Effector memory CD8-positive, alpha-beta T cell (primary cell): Measurements from ENCODE around the gene MYORG.
A peak's percentile ranks its signal among the peaks of the same experiment; 100 is the strongest.

Experiments
- ATAC-seq: fragments of 150-1000 bp; cut with Tn5 transposase; replicated peaks from 2 replicates; pipeline ENCODE4 v1.10.0; 2021; ENCODE audit warnings: mild to moderate bottlenecking, moderate library complexity
- DNase-seq, 3 experiments: peaks; one replicate each; pipeline ENCODE4 v3.0.0; 2021
- H3K27ac Mint-ChIP-seq, 2 donors: one replicate each; pipeline ENCODE4 v1.8.0; 2022; ENCODE audit warnings: mild to moderate bottlenecking in 2 of 2, mixed read lengths in 2 of 2, moderate library complexity in 2 of 2
- H3K27me3 Mint-ChIP-seq, 2 donors: one replicate each; pipeline ENCODE4 v1.8.0; 2022; ENCODE audit warnings: mixed read lengths in 2 of 2
- H3K36me3 Mint-ChIP-seq: one replicate; pipeline ENCODE4 v1.8.0; 2022; ENCODE audit warnings: mild to moderate bottlenecking, moderate library complexity, mixed read lengths; ENCODE audit not compliant: insufficient read depth
- H3K4me1 Mint-ChIP-seq, 2 donors: one replicate each; pipeline ENCODE4 v1.8.0; 2022; ENCODE audit warnings: low read depth in 2 of 2, mixed read lengths in 2 of 2
- H3K4me3 Mint-ChIP-seq, 2 donors: one replicate each; pipeline ENCODE4 v1.8.0; 2022; ENCODE audit warnings: mild to moderate bottlenecking in 2 of 2, mixed read lengths in 2 of 2, moderate library complexity in 2 of 2
- H3K9me3 Mint-ChIP-seq, 2 donors: one replicate each; pipeline ENCODE4 v1.8.0; 2022; ENCODE audit warnings: mixed read lengths in 2 of 2

MYORG gene

GRCh38 chr9:34399729-34400128, 23.0 kb upstream of the MYORG start:
- no peak for ATAC-seq
- Mint-ChIP-seq H3K36me3 (no peaks in the 10 kb centered on the region), H3K27ac (no peak overlapping the region), H3K9me3 (no peaks in the 10 kb centered on the region), H3K4me3 (no peak overlapping the region), H3K4me1 (no peaks in the 10 kb centered on the region), H3K27me3 (no peaks in the 10 kb centered on the region)
- DNase-seq, result no peak

GRCh38 chr9:34398875-34399274, 22.2 kb upstream of the MYORG start:
- H3K36me3 Mint-ChIP-seq, result no peaks in the 10 kb centered on the region
- no peaks in the 10 kb centered on the region for H3K27me3 Mint-ChIP-seq
- H3K27ac Mint-ChIP-seq, result no peak overlapping the region
- no peaks in the 10 kb centered on the region for H3K9me3 Mint-ChIP-seq
- no peaks in the 10 kb centered on the region for H3K4me1 Mint-ChIP-seq
- no peak overlapping the region for H3K4me3 Mint-ChIP-seq
- ATAC-seq (no peak), DNase-seq (no peak)

GRCh38 chr9:34396276-34397214, 19.8 kb upstream of the MYORG start:
- H3K27me3 Mint-ChIP-seq, result peaks cover 0 to 2% of the 10 kb centered on the region in 2 donors
- H3K27ac Mint-ChIP-seq, result no peak overlapping the region

GRCh38 chr9:34392511-34392910, 15.8 kb upstream of the MYORG start:
- no peak overlapping the region for H3K4me3 Mint-ChIP-seq
- peaks cover 0 to 10% of the 10 kb centered on the region in 2 donors for H3K27me3 Mint-ChIP-seq
- no peaks in the 10 kb centered on the region for H3K9me3 Mint-ChIP-seq
- no peaks in the 10 kb centered on the region for H3K36me3 Mint-ChIP-seq
- no peaks in the 10 kb centered on the region for H3K4me1 Mint-ChIP-seq
- DNase-seq (no peak), ATAC-seq (no peak)
- no peak overlapping the region for H3K27ac Mint-ChIP-seq

More at GRCh38 chr9:34396276-34397214, 19.8 kb upstream of the MYORG start:
- ATAC-seq (no peak), DNase-seq (no peak)
- Mint-ChIP-seq H3K4me3 (no peak overlapping the region), H3K9me3 (no peaks in the 10 kb centered on the region), H3K36me3 (no peaks in the 10 kb centered on the region), H3K4me1 (no peaks in the 10 kb centered on the region)

- no peak for ATAC-seq
- H3K36me3 Mint-ChIP-seq, result no peaks in the 10 kb centered on the region
- peaks cover 0 to 10% of the 10 kb centered on the region in 2 donors for H3K27me3 Mint-ChIP-seq
- H3K27ac Mint-ChIP-seq, result no peak overlapping the region
- DNase-seq, result no peak
- H3K4me1 Mint-ChIP-seq, result no peaks in the 10 kb centered on the region
- H3K9me3 Mint-ChIP-seq, result no peaks in the 10 kb centered on the region
- no peak overlapping the region for H3K4me3 Mint-ChIP-seq
These were observed 10.5 kb upstream of the MYORG start for GRCh38 chr9:34387239-34387638.

GRCh38 chr9:34386656-34387055, 10.0 kb upstream of the MYORG start:
- Mint-ChIP-seq H3K27me3 (peaks cover 0 to 9% of the 10 kb centered on the region in 2 donors), H3K36me3 (no peaks in the 10 kb centered on the region), H3K9me3 (no peaks in the 10 kb centered on the region), H3K4me1 (no peaks in the 10 kb centered on the region), H3K4me3 (no peak overlapping the region), H3K27ac (no peak overlapping the region)
- no peak for ATAC-seq
- no peak for DNase-seq

GRCh38 chr9:34385561-34386230, 9.0 kb upstream of the MYORG start:
- H3K4me3 Mint-ChIP-seq, result no peak overlapping the region
- H3K27ac Mint-ChIP-seq, result no peak overlapping the region
- H3K9me3 Mint-ChIP-seq, result no peaks in the 10 kb centered on the region
- peaks cover 4% of the 10 kb centered on the region for H3K36me3 Mint-ChIP-seq
- ATAC-seq, result no peak
- no peak for DNase-seq
- no peaks in the 10 kb centered on the region for H3K27me3 Mint-ChIP-seq
- H3K4me1 Mint-ChIP-seq, result peaks cover 0 to 8% of the 10 kb centered on the region in 2 donors

GRCh38 chr9:34384368-34385165, 7.9 kb upstream of the MYORG start:
- no peak overlapping the region for H3K4me3 Mint-ChIP-seq
- H3K27ac Mint-ChIP-seq, result no peak overlapping the region
- peaks cover 4% of the 10 kb centered on the region for H3K36me3 Mint-ChIP-seq
- peaks cover 8 to 16% of the 10 kb centered on the region in 2 donors for H3K4me1 Mint-ChIP-seq
- no peaks in the 10 kb centered on the region for H3K27me3 Mint-ChIP-seq
- ATAC-seq (no peak), DNase-seq (no peak)
- H3K9me3 Mint-ChIP-seq, result no peaks in the 10 kb centered on the region

GRCh38 chr9:34383904-34384303, 7.2 kb upstream of the MYORG start:
- Mint-ChIP-seq H3K36me3 (peaks cover 4% of the 10 kb centered on the region), H3K27me3 (no peaks in the 10 kb centered on the region), H3K9me3 (no peaks in the 10 kb centered on the region), H3K27ac (no peak overlapping the region), H3K4me1 (peaks cover 14 to 21% of the 10 kb centered on the region in 2 donors), H3K4me3 (no peak overlapping the region)
- DNase-seq (no peak), ATAC-seq (no peak)

GRCh38 chr9:34382879-34383278, 6.2 kb upstream of the MYORG start:
- no peaks in the 10 kb centered on the region for H3K27me3 Mint-ChIP-seq
- peaks cover 8% of the 10 kb centered on the region for H3K36me3 Mint-ChIP-seq
- no peak overlapping the region for H3K4me3 Mint-ChIP-seq
- no peak overlapping the region for H3K27ac Mint-ChIP-seq
- DNase-seq (no peak), ATAC-seq (no peak)
- H3K4me1 Mint-ChIP-seq, result peaks cover 14 to 25% of the 10 kb centered on the region in 2 donors
- H3K9me3 Mint-ChIP-seq, result no peaks in the 10 kb centered on the region

GRCh38 chr9:34382054-34382453, 5.4 kb upstream of the MYORG start:
- no peaks in the 10 kb centered on the region for H3K27me3 Mint-ChIP-seq
- H3K4me3 Mint-ChIP-seq, result peak overlapping the region in 1 of 2 donors; percentile 71
- H3K27ac Mint-ChIP-seq, result no peak overlapping the region
- DNase-seq (no peak), ATAC-seq (no peak)
- H3K9me3 Mint-ChIP-seq, result no peaks in the 10 kb centered on the region
- H3K4me1 Mint-ChIP-seq, result peaks cover 16 to 28% of the 10 kb centered on the region in 2 donors
- H3K36me3 Mint-ChIP-seq, result peaks cover 9% of the 10 kb centered on the region

GRCh38 chr9:34381323-34381722, 4.6 kb upstream of the MYORG start:
- Mint-ChIP-seq H3K27ac (peak overlapping the region; percentile 36 to 70), H3K9me3 (no peaks in the 10 kb centered on the region)
- no peak for ATAC-seq

More at GRCh38 chr9:34381323-34381722, 4.6 kb upstream of the MYORG start:
- Mint-ChIP-seq H3K27me3 (no peaks in the 10 kb centered on the region), H3K36me3 (peaks cover 14% of the 10 kb centered on the region), H3K4me1 (peaks cover 18 to 32% of the 10 kb centered on the region in 2 donors), H3K4me3 (peak overlapping the region; percentile 66 to 71)
- no peak for DNase-seq
